Upper lobe of left lung (tissue), 6 donors: ENCODE results near the gene DOCK1. TPM values are rescaled to one million over a fixed set of nuclear protein-coding genes. Genes with fewer than 3 reads are reported as not detected.
"Not testable (repeated sequence)": the region's sequence is repeated elsewhere in the genome, so short reads cannot be mapped to it uniquely, and the experiment has no call there.

Experiments used
- ATAC-seq, 2 donors: fragments of 200-7000 bp; cut with Tn5 transposase; one replicate each; pipeline ENCODE4 v1.9.1; 2022; ENCODE audit warnings: mild to moderate bottlenecking in 2 of 2, moderate library complexity in 2 of 2; ENCODE audit not compliant: low FRiP score in 2 of 2
- DNase-seq, 2 donors: peaks; one replicate each; pipeline ENCODE4 v3.0.0-alpha.2; 2019 to 2020
- H3K27ac ChIP-seq, 4 donors: fragments of 200-600 bp; sonication (generic); one replicate each; pipeline ENCODE4 v1.5.1; 2016 to 2019
- H3K27me3 ChIP-seq, 4 donors: fragments of 200-600 bp; sonication (generic); one replicate each; pipeline ENCODE4 v1.5.1; 2017 to 2019
- H3K36me3 ChIP-seq, 4 donors: fragments of 200-600 bp; sonication (generic); one replicate each; pipeline ENCODE4 v1.5.1; 2016 to 2019
- H3K4me1 ChIP-seq, 4 donors: fragments of 200-600 bp; sonication (generic); one replicate each; pipeline ENCODE4 v1.5.1; 2018 to 2019
- H3K4me3 ChIP-seq, 4 donors: fragments of 200-600 bp; sonication (generic); one replicate each; pipeline ENCODE4 v1.5.1; 2017 to 2019; ENCODE audit warnings: mild to moderate bottlenecking in 2 of 4, moderate library complexity in 1 of 4
- H3K9me3 ChIP-seq, 4 donors: fragments of 200-600 bp; sonication (generic); one replicate each; pipeline ENCODE4 v1.5.1; 2018 to 2019
- EP300 ChIP-seq, 4 donors: sonication (generic); formaldehyde crosslinking; IDR thresholded peaks; one replicate each; pipeline ENCODE4 v1.5.1; 2017; ENCODE audit warnings: antibody characterized with exemption in 4 of 4, control low read depth in 2 of 4
- POLR2A ChIP-seq, 4 donors: fragments of 450-650 bp; IDR thresholded peaks; one replicate each; pipeline ENCODE4 v1.5.1; 2016 to 2017; ENCODE audit warnings: antibody characterized with exemption in 4 of 4, mild to moderate bottlenecking in 2 of 4
- POLR2AphosphoS5 ChIP-seq, 2 donors: sonication (generic); formaldehyde crosslinking; IDR thresholded peaks; one replicate each; pipeline ENCODE4 v1.5.1; 2017; ENCODE audit warnings: antibody characterized with exemption in 2 of 2
- WGBS, 2 donors: methylation state at CpG; one replicate each; pipeline ENCODE4 v1.1.5; 2017 to 2018; 5-methylcytosine and 5-hydroxymethylcytosine counted together
- total RNA-seq, 6 donors: library from RNA; depleted of rRNA in 4 of 6; stranded (reverse); fragments of >200 nt in 4 of 6; gene quantifications; one replicate each; pipeline versions ENCODE4 v1.1.0 to v1.2.1, GENCODE V29; 2016 to 2021
- TF ChIP-seq, protein P1 (sequence below), 6 experiments: fragments of 450-650 bp in 4 of 6; fragments of 200-600 bp in 2 of 6; sonication (generic) in 2 of 6; IDR thresholded peaks; one replicate each; pipeline ENCODE4 v1.5.1; 2016 to 2019; ENCODE audit warnings: antibody characterized with exemption in 6 of 6
- donor health status: DM: no; HTN: no; CAD: no; lungs with moderate emphysema.
- donor health status: DM: no; HTN: yes; CAD: no; lungs with severe emphysema.

Gene DOCK1
- total RNA-seq, 6 donors from 2014 or later, result 37.5 to 63.9 (median 45.8) TPM

DNA sequence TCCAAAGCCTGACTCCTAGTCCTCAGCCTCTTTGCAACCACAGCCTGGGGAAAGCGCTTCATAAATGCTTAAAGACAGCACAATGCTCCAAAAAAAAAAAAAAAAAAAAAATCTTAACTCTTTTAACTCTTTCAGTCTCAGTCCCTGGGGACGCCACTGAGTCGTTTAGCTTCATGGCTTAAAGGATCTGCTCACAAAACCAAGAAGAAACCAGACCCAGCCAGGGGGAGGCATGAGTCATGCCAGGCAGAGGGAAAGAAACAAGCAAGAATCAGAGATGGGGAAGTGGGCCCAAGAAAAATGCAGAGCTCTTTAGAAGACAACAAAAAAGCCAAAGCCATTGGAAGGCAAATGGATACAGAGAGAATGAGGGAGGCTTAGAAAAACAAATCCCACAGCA, 32.5 kb upstream of the DOCK1 start:
- ATAC-seq (no peak), DNase-seq (no peak)
- Histone ChIP-seq H3K4me1 (no peaks in the 10 kb centered on the region), H3K4me3 (no peak overlapping the region), H3K9me3 (no peaks in the 10 kb centered on the region), H3K36me3 (no peaks in the 10 kb centered on the region), H3K27ac (no peak overlapping the region), H3K27me3 (no peaks in the 10 kb centered on the region)
- WGBS, 2 donors, result 61 to 66% methylated on average over 3 of the region's 3 CpGs
- TF ChIP-seq, protein P1, sequence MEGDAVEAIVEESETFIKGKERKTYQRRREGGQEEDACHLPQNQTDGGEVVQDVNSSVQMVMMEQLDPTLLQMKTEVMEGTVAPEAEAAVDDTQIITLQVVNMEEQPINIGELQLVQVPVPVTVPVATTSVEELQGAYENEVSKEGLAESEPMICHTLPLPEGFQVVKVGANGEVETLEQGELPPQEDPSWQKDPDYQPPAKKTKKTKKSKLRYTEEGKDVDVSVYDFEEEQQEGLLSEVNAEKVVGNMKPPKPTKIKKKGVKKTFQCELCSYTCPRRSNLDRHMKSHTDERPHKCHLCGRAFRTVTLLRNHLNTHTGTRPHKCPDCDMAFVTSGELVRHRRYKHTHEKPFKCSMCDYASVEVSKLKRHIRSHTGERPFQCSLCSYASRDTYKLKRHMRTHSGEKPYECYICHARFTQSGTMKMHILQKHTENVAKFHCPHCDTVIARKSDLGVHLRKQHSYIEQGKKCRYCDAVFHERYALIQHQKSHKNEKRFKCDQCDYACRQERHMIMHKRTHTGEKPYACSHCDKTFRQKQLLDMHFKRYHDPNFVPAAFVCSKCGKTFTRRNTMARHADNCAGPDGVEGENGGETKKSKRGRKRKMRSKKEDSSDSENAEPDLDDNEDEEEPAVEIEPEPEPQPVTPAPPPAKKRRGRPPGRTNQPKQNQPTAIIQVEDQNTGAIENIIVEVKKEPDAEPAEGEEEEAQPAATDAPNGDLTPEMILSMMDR (IDR thresholded peaks at IDR 0.05), result no peak
- TF ChIP-seq EP300 (IDR thresholded peaks at IDR 0.05) (no peak), POLR2A (IDR thresholded peaks at IDR 0.05) (no peak), POLR2AphosphoS5 (IDR thresholded peaks at IDR 0.05) (no peak)

DNA sequence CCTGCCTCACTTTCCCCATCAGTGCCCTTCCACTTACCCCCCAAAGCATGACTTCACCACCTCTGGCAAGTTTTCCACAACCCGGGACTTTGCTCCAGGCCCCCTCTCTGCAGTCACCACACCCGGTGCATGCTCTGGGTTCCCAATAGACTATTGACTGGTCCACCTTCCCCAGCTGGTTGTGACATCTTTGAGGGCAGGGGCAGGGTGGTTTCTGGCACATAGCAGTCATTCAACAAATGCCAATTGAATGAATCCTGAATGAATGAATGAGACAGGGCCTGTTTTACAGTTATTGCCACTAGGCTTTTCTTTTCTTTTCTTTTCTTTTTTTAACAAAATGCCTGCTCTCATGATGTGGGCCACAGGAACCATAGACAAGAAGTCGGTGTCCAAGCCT, 28.8 kb upstream of the DOCK1 start:
- Histone ChIP-seq H3K36me3 (no peaks in the 10 kb centered on the region), H3K4me3 (no peak overlapping the region), H3K27ac (no peak overlapping the region), H3K27me3 (no peaks in the 10 kb centered on the region), H3K9me3 (no peaks in the 10 kb centered on the region), H3K4me1 (no peaks in the 10 kb centered on the region)
- DNase-seq, result no peak
- WGBS, 2 donors, result 90 to 93% methylated on average over 3 of the region's 3 CpGs
- no peak for TF ChIP-seq POLR2A (IDR thresholded peaks at IDR 0.05)
- no peak for TF ChIP-seq POLR2AphosphoS5 (IDR thresholded peaks at IDR 0.05)
- TF ChIP-seq, protein P1 (IDR thresholded peaks at IDR 0.05), result no peak
- no peak for TF ChIP-seq EP300 (IDR thresholded peaks at IDR 0.05)
- ATAC-seq, result no peak

DNA sequence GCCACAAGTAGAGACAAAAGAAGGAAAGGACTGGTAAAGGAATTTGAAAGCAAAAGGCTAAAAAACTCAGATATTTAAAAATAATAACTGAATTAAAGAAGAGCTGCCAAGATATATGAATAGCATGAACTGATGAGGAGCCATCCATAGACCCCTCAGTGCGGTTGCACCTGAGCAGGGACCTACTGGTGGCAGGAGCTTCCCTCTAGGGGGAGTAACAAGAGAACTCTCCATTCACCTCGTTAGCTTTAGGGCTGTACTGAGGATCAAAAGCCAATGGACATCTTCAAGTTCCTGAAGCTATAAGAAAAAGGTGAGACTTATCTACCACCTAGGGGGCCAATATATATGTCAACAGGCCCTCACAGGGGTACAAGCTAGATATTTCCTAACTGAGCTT, 27.8 kb upstream of the DOCK1 start:
- DNase-seq, result no peak
- Histone ChIP-seq H3K4me1 (no peaks in the 10 kb centered on the region), H3K4me3 (no peak overlapping the region), H3K27me3 (no peaks in the 10 kb centered on the region), H3K36me3 (no peaks in the 10 kb centered on the region), H3K27ac (no peak overlapping the region), H3K9me3 (no peaks in the 10 kb centered on the region)
- TF ChIP-seq EP300 (IDR thresholded peaks at IDR 0.05) (no peak), POLR2A (IDR thresholded peaks at IDR 0.05) (no peak), POLR2AphosphoS5 (IDR thresholded peaks at IDR 0.05) (no peak)
- TF ChIP-seq, protein P1 (IDR thresholded peaks at IDR 0.05), result no peak
- no peak for ATAC-seq
- 56 to 73% methylated on average over 2 of the region's 2 CpGs for WGBS, 2 donors

DNA sequence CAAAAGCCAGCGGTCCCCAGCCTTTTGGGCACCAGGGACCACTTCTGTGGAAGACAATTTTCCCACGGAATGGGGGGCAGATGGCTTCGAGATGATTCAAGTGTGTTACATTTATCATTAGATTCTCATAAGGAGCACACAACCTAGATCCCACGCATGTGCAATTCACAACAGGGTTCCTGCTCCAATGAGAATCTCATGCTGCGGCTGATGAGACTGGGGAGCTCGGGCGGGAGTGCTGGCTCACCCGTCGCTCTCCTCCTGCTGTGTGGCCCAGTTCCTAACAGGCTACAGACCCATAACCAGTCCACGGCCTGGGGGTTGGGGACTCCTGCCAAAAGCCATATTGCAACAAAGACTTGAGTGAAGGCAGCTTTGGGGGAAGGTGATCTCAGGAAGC, 26.6 kb upstream of the DOCK1 start:
- no peak for ATAC-seq
- no peak for DNase-seq
- no peaks in the 10 kb centered on the region for H3K27me3 ChIP-seq
- no peaks in the 10 kb centered on the region for H3K4me1 ChIP-seq
- H3K9me3 ChIP-seq, result no peaks in the 10 kb centered on the region
- no peak overlapping the region for H3K4me3 ChIP-seq
- 92 to 94% methylated on average over 9 to 10 of the region's 10 CpGs for WGBS, 2 donors
- TF ChIP-seq, protein P1 (IDR thresholded peaks at IDR 0.05), result no peak
- TF ChIP-seq EP300 (IDR thresholded peaks at IDR 0.05) (no peak), POLR2AphosphoS5 (IDR thresholded peaks at IDR 0.05) (no peak), POLR2A (IDR thresholded peaks at IDR 0.05) (no peak)
- H3K27ac ChIP-seq, result no peak overlapping the region
- no peaks in the 10 kb centered on the region for H3K36me3 ChIP-seq

DNA sequence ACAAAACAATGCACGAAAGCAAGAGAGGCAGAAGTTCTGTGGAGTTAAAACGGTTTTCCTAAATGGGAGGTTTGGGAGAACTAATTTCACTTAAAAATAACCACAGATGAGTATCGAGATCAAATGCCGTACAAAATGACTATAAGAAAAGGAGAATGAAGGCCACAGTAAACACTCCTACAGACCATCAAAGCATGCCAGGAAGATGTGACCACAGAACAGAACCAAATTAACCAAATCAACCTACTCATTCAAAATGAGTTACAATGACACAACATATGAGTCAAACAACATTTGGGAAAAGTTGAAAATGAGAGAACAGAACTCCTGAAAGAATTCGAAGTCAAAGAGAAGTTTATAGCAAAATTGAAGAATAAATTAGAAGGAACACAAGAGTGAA, 24.3 kb upstream of the DOCK1 start:
- no peak for DNase-seq
- no peaks in the 10 kb centered on the region for H3K36me3 ChIP-seq
- 79 to 84% methylated on average over 4 to 5 of the region's 5 CpGs for WGBS, 2 donors
- H3K4me1 ChIP-seq, result no peaks in the 10 kb centered on the region
- no peak for ATAC-seq
- no peaks in the 10 kb centered on the region for H3K9me3 ChIP-seq
- H3K4me3 ChIP-seq, result no peak overlapping the region
- H3K27ac ChIP-seq, result no peak overlapping the region
- TF ChIP-seq EP300 (IDR thresholded peaks at IDR 0.05) (no peak), POLR2AphosphoS5 (IDR thresholded peaks at IDR 0.05) (no peak), POLR2A (IDR thresholded peaks at IDR 0.05) (no peak)
- TF ChIP-seq, protein P1 (IDR thresholded peaks at IDR 0.05), result no peak
- H3K27me3 ChIP-seq, result no peaks in the 10 kb centered on the region

DNA sequence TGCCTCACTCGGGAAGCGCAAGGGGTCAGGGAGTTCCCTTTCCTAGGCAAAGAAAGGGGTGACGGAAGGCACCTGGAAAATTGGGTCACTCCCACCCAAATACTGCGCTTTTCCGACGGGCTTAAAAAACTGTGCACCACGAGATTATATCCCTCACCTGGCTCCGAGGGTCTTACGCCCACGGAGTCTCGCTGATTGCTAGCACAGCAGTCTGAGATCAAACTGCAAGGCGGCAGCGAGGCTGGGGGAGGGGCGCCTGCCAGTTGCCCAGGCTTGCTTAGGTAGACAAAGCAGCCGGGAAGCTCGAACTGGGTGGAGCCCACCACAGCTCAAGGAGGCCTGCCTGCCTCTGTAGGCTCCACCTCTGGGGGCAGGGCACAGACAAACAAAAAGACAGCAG, 23.2 kb upstream of the DOCK1 start:
- ATAC-seq, H3K27me3 ChIP-seq, H3K27ac ChIP-seq, H3K4me3 ChIP-seq, H3K9me3 ChIP-seq, DNase-seq, H3K4me1 ChIP-seq, H3K36me3 ChIP-seq: not testable (repeated sequence)
- 25 to 67% methylated on average over 5 to 13 of the region's 16 CpGs for WGBS, 2 donors

DNA sequence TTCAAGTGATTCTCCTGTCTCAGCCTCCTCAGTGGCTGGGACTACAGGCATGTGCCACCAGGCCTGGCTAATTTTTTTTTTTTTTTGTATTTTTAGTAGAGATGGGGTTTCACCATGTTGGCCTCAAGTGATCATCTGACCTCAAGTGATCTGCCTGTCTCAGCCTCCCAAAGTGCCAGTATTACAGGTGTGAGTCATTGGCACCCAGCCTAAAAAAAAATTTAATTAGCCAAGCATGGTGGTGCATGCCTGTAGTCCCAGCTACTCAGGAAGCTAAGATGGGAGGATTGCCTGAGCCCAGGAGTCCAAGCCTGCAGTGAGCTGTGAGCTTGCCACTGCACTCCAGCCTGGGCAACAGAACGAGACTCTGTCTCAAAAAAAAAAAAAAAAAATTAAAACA, 16.8 kb upstream of the DOCK1 start:
- ATAC-seq, H3K4me1 ChIP-seq, H3K27me3 ChIP-seq, H3K36me3 ChIP-seq, H3K27ac ChIP-seq, H3K9me3 ChIP-seq, DNase-seq, H3K4me3 ChIP-seq: not testable (repeated sequence)
- WGBS, 2 donors, result 79 to 93% methylated on average over 1 of the region's 1 CpG
